Activated effector memory CD4-positive, alpha-beta T cell treated with Interleukin-2 at 50 U/mL for 16 hours (primary cell): ENCODE data around the gene CDK19.

ENCODE experiments used
- DNase-seq: peaks from one replicate; pipeline ENCODE4 v3.0.0-alpha.2; 2020

The CDK19 gene

DNA sequence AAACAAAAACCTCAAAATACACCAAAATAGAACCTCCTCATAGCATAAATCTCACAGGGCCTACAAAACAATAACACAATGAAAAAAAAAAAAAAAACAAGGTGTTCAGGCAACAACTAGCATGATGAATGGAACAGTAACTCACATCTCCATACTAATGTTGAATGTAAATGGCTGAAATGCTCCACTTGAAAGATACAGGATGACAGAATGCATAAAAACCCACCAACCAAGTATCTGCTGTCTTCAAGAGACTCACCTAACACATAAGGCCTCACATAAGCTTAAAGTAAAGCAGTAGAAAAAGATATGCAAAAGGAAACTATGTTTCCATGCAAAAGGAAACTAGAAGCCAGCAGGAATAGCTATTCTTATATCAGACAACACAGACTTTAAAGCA is 121.3 kb downstream of the CDK19 start:
- no peak for DNase-seq

DNA sequence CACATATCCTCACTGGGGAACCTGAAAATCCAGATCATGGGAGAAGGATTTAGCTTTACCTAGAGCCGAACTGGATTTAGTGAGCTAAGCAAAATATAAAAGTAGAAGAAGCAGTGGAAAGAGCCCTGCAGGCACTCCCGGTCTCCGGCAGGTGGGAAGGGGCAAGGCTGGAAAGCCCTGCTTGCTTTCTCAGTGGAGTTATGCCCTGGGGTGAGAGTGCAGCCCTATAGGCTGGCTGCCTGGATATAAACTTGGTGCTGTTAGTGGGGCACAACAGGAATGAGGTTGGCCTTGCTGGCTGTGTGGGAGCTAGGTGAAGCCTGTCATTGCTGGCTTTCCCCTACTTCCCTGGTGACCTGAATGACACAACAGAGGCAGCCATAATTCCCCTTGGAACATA is 122.0 kb downstream of the CDK19 start:
- no peak for DNase-seq

DNA sequence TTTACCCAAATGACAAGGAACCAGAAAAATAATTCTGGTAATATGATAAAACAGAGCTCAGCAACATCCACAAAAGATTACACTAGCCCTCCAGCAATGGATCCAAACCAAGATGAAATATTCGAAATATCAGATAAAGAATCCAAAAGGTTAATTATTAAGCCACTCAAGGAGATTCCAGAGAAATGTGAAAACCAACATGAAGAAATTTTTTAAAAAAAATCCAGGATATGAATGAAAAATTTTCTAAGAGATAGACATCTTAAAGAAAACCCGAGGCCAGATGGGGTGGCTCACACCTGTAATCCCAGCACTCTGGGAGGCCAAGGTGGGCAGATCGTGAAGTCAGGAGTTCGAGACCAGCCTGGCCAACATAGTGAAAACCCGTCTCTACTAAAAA is 124.4 kb downstream of the CDK19 start:
- no peak for DNase-seq

DNA sequence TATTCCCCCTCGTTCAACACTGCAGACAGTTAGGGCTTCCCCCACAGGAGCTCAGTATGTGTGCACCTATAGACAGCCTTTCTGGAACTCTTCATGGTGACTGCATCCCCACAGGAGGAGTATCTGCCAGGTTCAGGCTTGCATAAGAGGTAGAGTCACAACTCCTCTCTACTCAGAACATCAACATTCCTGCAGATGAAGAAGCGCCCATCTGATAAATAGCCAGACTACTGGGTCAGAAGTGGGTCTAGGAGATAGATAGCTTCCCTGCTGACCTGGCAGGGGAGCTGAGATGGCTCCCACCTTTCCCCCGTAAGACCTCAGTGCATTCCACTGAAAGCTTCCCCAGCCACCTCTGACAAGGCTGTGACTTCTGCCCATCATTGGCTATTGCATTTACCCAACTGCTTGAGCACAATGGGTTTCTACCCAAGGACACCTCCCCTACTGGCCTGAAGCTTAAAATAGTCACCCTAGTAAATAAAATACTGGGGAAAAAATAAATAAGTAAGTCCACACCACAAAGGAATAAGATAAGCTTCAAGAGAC is 125.1 kb downstream of the CDK19 start:
- no peak for DNase-seq

DNA sequence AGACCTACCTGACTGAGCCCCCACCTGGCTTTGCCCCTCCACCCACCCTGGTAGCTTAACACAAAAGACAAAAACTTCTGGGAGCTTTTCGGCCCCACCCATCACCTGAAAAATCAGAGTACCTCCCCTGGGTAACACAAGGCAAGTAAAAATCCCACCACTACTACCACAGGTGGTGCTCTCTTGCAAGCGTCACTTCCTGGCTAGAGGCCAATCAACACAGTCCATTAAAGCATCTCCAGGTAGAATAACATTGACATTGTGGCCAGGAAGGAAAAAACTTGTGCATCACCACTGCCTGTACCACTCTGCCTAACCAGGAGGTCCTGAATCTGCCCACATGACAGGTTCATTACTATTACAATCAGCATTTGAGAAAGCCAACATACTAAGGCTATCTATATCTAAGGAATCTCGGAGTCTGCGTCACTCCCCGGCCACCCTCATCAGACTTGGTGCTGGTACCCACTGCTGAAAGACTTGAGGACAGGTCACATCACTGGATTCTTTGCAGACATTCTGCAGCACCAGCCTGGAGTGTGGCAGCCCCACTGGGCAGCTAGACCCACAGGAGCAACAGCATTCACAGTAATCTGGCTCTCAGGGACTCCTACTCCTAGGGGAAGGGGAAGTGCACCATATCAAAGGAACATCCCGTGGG is 125.9 kb downstream of the CDK19 start:
- no peak for DNase-seq

DNA sequence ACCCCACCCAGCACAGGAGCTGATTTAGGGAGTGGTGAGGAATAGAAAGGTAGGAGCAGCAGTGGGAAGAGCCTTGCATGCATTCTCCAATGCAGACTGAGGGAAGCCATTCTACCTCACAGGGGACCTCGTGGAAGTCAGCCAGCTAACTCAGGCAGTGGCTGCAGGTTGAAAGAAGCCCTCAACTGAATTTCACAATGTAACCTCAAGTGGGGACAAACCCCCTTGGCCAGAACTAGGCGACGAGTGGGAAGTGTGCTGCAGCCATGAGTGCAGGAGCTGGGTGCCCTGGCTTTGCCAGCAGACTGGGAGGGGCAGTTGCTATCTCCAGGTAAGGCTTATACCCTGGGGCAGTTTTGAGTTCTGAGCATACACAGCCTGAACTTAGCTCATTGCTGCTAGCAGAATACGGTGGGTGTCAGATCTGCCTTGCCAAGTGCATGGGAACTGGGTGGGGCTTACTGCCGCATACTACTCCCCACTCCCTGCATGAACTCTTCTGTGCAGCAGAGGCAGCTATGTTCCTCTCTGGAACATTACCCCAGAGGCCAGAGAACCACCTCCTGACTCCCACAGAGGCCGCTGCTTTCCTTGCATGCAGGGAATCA is 126.5 kb downstream of the CDK19 start:
- DNase-seq: no peak

DNA sequence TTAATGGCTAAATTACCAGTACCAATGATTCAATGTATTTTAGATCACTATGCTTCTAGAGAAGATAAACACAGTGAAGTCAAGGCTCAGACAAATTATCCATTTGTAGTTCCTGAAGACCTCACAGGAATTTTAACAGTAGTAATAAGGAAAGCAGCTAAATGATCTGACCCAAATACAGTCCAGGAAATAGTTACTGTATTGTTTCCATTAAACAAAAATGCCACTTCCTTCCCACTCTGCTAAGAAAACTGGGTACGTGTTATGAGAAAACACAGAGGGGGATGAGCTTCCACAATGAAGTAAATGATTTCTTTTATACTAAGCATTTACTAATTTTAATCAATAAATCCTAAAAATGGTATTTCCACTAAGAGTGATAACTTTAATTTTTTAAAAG is 127.9 kb downstream of the CDK19 start:
- DNase-seq: no peak

DNA sequence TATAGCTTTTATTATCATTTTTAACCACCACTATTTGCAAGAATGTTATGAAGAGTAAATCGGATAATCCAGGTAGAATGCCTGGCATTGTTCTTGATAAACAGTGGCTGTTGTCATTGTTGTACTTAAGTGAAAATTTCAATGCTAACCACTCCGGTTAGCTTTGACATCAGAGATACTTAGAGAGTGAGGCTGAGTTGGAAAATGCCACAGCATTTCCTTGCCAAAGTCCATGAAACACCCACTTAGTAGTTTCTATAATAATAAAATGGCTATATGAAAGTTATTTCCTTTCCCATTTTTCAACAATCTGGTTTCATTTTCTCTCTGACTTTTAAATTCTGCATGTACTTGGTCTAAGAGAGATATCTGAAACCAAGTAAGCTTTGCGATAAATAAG is 132.0 kb downstream of the CDK19 start:
- no peak for DNase-seq

DNA sequence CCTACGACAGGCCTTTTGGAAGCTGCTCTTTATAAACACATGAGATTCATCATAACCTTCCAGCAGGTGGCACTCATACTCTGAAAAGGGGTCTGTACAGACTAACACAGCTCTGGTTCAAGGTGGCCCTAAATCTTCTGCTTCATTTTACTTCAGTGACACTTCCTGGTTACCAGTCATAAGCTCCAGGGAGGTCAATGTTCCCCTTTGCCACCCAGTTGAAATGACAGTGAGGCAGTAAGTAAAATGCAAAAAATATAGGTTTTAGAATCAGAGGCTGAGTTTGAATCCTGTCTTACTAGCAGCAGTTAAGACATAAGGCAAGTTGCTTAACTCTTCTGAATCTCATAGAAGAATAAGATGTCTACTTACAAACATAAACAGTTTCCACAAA is 132.8 kb downstream of the CDK19 start:
- no peak for DNase-seq

DNA sequence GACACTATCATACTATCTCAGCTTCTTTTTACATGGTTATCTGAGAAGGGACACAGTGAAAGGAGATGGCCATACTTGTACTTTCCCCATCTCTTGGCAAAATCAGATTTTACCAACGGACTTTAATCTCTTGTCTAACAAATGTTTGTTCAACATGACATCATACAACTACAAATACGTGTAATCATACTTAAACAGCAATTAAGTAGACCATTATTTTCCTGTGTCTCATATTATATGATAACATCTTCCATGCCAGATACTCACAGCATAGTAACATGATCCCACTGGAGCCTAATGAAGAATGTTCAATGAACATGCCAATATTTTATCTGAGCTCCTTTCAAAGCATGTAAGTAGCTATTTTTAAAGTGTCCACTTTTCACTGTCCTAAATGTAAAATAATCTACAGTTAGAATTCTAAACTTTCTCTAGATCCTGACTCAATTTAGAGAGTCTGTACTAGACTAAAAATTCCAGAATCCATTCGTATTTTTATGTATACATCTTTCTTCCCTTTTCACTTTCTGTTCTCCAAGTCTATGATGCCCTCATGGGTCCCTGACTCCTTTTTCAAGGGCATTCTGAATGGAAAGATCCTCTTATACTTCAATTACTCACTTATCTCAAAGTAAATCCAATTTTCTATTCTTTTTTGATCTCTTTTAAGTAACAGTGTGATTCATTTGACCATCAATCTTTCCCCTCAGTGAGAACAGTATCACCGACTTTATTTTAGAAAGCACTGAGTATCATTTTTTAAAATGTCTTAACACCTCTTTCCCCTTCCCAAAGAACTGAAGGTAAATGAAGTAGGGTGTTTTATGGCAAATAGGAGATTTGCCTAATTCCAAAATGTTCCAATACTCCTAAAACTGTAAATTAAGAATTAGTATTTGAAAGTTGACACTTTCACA is 133.5 kb downstream of the CDK19 start:
- DNase-seq: no peak

DNA sequence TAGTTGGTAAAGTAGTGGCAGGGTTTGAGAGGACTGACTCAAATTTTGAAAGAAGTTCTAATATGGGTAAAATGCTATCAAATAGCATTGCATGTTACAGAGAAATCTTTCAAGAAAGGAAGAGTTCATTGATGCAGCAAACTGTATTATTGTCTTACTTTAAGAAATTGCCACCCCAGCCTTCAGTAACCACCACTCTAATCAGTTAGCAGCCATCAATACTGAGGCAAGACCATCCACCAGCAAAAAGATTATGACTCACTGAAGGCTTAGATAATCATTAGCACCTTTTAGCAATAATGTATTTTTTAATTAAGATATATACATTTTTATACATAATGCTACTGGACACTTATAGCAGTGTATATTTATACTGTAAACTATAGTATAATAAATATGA is 138.9 kb downstream of the CDK19 start:
- no peak for DNase-seq

DNA sequence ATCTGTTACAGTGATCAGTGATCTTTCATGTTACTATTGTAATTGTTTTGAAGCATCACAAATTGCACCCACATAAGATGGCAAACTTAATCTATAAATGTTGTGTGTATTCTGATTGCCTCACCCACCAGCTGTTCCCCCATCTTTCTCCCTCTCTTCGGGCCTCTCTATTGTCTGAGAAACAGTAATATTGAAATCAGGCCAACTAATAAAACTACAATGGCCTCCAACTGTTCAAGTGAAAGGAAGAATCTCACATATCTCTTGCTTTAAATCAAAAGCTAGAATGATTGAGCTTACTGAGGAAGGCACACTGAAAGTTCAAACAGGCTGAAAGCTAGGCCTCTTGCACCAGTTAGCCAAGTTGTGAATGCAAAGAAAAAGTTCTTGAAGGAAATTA is 141.2 kb downstream of the CDK19 start:
- no peak for DNase-seq

DNA sequence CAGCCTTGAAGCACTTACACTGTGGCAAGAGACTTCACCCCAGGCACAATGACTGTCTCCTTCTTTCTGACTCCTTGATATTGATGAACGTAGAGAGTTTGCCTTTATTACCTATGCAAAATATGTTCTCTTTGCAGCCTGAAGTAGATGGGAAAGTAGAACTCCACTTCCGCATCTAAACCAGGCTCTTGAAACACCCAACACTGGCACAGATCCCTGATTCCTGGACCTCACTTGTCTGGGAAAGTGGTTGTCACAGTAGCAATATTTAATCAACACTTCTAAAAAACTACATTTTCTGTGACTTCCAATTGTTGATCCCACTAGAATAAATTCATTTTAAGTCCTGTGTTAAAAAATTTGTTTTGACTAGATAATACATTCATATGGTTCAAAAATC is 143.1 kb downstream of the CDK19 start:
- no peak for DNase-seq

DNA sequence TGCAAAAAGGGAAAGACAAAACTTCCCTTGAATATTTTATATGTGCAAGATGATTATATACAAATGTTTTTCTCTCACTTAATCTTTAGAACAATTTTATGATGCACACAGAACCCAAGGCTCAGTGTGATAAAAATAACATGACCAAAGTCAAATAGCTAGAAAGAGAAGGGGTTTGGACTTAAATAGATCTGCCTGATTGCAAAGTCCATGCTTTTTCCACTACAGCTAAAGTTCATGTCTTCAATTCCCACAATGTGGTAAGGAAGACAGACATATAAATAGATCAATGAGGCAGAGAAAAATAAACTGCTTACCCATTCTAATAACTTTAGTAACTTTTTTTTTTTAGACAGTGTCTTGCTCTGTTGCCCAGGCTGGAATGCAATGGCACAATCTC is 143.8 kb downstream of the CDK19 start:
- DNase-seq: no peak

DNA sequence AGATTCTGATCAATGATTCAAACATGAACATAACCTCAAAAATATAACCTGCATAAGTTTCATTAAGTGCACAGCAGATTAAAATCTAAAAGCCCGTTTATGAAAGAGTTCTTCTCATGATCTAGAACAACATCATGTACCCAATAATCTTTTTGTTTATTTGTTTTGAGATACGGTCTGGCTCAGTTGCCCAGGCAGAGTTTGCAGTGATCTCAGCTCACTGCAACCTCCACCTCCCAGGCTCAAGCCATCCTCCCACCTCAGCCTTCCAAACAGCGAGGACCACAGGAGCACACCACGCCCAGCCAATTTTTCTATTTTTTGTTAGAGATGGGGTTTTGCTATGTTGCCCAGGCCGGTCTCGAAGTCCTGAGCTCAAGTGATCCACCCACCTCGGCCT is 149.7 kb downstream of the CDK19 start:
- no peak for DNase-seq

DNA sequence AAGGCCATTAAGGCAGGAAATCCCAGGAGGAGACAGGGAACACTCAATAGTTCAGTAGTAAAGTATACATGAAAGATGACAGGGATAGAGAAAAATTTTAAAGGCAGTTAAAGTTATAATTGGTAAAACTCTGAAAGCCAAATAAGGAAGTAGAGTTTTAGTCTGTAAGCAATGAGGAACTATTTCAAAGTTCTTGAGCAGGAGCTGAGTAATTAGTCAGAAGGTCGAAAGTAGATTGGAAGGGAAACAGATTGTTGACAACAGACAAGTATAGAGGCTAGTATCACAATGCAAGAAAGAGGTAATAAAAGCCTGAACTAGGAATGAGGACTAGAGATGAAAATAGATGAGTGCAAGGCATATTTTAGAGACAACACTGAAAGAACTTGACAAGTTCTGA is 150.3 kb downstream of the CDK19 start:
- no peak for DNase-seq

DNA sequence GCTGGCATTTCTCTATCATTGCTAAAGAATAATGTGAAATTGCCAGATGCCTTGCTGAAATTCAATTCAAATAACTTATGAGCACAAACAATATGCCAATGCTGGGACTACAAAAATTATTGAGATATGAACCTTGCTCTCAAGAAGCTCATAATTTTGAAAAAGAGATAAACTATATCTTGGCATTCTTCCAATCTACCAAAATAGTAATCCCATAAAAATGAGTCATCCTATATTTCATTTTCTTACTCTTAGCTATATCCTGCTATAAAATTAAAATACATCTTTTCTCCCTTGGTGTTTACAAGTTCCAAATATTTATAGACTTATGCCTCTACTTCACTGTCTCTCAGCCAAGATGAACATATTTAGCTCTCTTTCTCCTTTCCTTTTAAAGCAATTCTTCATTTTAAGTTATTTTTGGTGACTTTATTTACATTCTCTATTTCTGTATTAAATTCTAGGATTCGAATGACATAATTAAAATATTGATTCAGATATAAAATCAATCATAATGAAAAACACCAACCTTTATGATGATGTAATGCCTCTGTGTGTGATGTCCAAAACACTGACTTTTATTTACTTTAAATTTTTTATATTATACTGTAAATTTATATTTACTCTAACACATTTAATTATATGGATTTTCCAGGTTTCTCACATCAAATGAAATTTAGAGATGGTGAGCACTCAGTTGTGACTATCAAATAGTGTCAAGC is 152.6 kb downstream of the CDK19 start:
- DNase-seq: no peak

DNA sequence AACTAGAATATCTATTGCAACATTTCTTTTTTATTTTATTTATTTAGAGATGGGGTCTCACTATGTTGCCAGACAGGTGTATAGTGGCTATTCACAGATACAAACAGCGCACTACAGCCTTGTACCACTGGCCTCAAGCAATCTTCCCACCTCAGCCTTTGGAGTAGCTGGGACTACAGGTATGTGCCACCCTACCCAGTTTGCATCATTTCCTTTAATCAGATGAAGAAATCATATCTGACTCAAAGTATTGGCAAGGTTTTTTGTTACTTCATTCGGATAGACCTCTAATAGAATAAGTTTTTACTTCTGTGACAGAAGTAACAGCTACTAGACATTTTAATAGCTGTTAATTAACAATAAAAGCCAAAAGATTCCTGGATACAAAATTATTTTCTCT is 153.9 kb downstream of the CDK19 start:
- DNase-seq: no peak

DNA sequence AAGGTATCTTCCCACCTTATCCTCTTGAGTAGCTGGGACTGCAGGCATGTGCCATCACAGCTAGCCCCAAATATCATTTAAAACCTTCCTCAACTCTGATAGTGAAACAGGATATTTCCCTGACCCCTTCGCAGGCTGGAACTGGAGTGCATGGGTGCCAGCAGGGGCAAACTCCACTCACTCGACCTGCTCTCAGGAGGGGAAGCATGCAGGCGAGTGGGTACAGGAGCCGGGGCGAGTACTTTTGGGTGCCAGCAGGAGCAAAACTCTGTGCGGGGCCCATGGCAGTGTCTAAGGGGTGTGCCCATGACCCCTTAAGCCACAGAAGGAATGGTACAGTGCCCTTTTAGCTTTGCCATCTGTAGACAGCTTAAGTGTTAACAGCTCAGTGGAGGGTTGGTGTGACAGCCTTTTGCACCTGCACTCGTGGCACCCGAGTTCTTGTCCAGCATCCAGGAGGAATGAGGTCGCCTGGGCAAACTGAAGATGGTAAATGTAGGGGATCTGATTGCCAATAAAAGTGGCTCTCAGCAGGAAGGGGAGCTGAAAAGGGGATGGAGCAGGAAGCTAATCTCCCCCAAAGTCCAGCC is 155.1 kb downstream of the CDK19 start:
- DNase-seq: no peak

DNA sequence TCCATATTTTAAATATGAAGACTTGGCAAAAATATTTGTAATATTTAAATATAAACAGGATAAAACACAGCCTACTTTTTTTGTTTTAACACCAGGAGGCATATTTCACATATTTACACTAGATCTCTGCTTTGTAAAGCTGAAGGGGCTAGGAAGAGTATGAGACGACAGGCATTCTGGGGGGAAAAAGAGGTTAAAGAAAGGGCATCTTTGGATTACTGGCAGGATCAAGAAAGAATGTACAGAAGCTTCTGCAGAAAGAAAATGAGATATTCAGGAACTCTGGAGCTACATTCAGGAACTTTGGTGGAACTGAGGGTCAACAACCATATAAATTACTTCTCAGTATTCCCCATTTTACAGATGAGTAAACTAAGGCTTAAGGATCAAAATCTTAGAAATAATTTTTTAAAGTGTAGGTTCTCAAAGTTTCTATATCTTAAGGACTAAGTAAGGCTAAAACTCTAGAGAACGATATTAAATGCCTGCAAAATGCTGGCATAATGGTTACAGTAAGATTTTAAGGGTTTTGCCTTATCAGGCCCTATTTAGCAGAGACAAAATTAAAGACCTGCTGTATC is 156.5 kb downstream of the CDK19 start:
- no peak for DNase-seq

DNA sequence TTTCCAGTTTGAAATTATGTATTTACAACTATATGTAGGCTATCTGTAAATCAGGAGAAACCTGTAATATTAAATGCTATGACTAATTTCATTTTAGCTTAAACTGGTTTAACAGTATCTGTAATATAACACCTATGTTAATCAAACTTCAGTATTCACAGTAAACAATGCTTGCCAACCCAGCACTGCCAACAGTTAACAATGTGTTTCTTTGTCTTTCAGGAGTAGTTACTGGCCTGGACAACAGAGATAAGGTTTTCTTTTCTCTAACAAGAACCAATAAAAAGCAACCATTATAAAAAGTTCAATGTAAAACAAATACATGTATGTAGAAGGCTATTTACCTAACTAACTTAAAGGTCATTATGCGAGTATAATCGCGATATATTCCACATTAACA is 158.8 kb downstream of the CDK19 start:
- DNase-seq: no peak

DNA sequence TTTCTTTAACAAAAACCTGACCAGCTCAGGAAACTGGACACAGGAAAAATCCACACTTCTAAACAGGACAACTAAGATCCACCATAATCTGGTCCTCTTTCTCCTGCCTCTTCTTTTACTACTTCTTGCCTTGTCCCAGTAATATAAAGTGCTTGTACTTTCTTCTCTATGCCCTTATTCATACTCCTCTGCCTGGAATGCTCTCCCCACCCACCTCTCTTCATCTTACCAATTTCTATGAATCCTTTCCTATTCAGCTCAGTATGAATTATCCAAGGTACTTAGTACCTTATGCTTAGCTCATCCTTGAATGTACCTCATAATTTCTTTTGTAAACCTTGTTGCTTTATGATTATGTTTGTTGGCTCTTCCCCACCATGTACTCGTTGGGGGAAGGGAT is 159.4 kb downstream of the CDK19 start:
- no peak for DNase-seq
